ENCODE results near the gene S100A7. TPM values are rescaled to one million over a fixed set of nuclear protein-coding genes. Genes with fewer than 3 reads are reported as not detected.

The S100A7 gene
- not detected in 2 replicates for total RNA-seq

DNA sequence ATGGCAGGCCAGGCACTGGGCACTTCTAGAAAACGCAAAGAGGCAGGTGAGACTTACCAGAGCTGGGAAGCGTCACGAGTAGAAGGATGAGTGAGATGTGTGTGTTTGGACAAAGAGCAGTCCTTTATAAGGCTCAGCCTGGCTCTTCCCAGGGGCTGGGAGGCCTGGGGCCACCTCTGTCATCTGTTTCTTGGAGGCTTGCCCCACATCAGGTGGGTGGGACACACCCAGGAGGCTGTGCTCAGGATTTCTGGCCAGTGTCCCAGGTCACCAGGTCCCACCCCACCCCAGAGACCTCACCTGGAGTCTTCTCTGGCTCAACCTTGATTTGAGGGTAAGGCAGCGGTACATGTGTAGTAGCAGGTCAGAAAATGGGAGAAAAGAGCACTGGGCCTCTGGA lies at the start of gene S100A7:
Gene S100A7, minus strand, starts transcription at position 101 of the 400 bp plus-strand sequence. CDS start 1,638 bp downstream, outside the sequence.

DNA sequence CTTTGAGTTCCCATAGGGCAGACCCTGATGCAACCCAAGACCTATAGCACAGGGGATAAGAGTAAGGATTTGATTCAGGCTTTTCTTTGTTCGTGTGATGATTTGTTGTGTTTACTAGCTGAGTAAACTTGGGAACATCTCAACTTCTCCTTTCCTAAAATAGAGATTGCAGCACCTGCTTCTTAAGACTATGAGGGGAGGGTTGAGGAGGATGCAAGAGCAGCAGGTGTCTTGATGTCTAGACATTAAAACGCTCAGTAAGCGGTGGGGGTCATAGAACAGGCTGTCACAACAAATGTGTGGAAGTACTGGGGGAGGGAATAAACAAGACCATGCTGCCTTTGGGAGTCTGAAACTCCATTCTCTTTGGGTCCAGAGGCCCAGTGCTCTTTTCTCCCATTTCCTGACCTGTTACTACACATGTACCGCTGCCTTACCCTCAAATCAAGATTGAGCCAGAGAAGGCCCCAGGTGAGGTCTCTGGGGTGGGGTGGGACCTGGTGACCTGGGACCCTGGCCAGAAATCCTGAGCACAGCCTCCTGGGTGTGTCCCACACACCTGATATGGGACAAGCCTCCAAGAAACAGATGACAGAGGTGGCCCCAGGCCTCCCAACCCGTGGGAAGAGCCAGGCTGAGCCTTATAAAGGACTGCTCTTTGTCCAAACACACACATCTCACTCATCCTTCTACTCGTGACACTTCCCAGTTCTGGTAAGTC lies 44.4 kb downstream of the S100A7 start, which contains the start of gene S100A7A:
Gene S100A7A, plus strand, starts transcription at position 671 of the 721 bp plus-strand sequence. CDS start 1,563 bp downstream, outside the sequence.

Other genes starting within 250 kb of the S100A7 start
- gene PRR9, start 243.1 kb downstream of the S100A7 start, total RNA-seq: 0.23 TPM in 1 of 2 replicates, not detected in the other
- not detected in 2 replicates for gene LORICRIN, start 201.0 kb downstream of the S100A7 start, total RNA-seq
- not detected in 2 replicates for gene PGLYRP3, start 147.7 kb downstream of the S100A7 start, total RNA-seq
- gene PGLYRP4, start 111.8 kb downstream of the S100A7 start, total RNA-seq: not detected in 2 replicates
- 0.56 TPM in 1 of 2 replicates, not detected in the other for gene S100A9, start 102.8 kb downstream of the S100A7 start, total RNA-seq
- gene S100A12, start 85.0 kb downstream of the S100A7 start, total RNA-seq: not detected in 2 replicates
- gene S100A8, start 69.6 kb downstream of the S100A7 start, total RNA-seq: not detected in 2 replicates
- gene S100A7A, start 44.1 kb downstream of the S100A7 start, total RNA-seq: not detected in 2 replicates
- 822 and 1,175 TPM in 2 replicates for gene S100A6, start 75.3 kb upstream of the S100A7 start, total RNA-seq
- 0.26 TPM in 1 of 2 replicates, not detected in the other for gene S100A5, start 80.3 kb upstream of the S100A7 start, total RNA-seq
- gene S100A4, start 85.2 kb upstream of the S100A7 start, total RNA-seq: 41.0 and 113 TPM in 2 replicates
- gene S100A3, start 88.6 kb upstream of the S100A7 start, total RNA-seq: 1.7 and 4.4 TPM in 2 replicates
- 0.98 and 2.4 TPM in 2 replicates for gene S100A2, start 105.2 kb upstream of the S100A7 start, total RNA-seq
- gene S100A16, start 152.5 kb upstream of the S100A7 start, total RNA-seq: 92.6 and 247 TPM in 2 replicates
- gene S100A14, start 155.7 kb upstream of the S100A7 start, total RNA-seq: 0.13 TPM in 1 of 2 replicates, not detected in the other
- gene S100A13, start 166.9 kb upstream of the S100A7 start, total RNA-seq: 38.4 and 57.6 TPM in 2 replicates
- 0.13 TPM in 1 of 2 replicates, not detected in the other for gene S100A1, start 167.8 kb upstream of the S100A7 start, total RNA-seq
- gene CHTOP, start 173.4 kb upstream of the S100A7 start, total RNA-seq: 27.6 and 30.9 TPM in 2 replicates
- 41.0 and 47.6 TPM in 2 replicates for gene SNAPIN, start 198.1 kb upstream of the S100A7 start, total RNA-seq
- 101 and 107 TPM in 2 replicates for gene ILF2, start 210.3 kb upstream of the S100A7 start, total RNA-seq
- gene NPR1, start 218.0 kb upstream of the S100A7 start, total RNA-seq: 1.0 and 1.2 TPM in 2 replicates